ENCODE results near the gene SLC35F4. TPM values are rescaled to one million over a fixed set of nuclear protein-coding genes. Genes with fewer than 3 reads are reported as not detected.
"Not testable (repeated sequence)": the region's sequence is repeated elsewhere in the genome, so short reads cannot be mapped to it uniquely, and the experiment has no call there.

The SLC35F4 gene
- polyA plus RNA-seq, 3 donors, result 0.03 TPM; not detected in 2

GRCh38 chr14:57818511-57818910 lies 47.4 kb downstream of the SLC35F4 start:
- H3K27ac ChIP-seq (ENCODE audit: low read depth, low read length), result no peak overlapping the region
- WGBS, 3 donors, result 45 to 70% (median 65%) methylated on average over 1 of the region's 1 CpG

- no peak overlapping the region for H3K27ac ChIP-seq (ENCODE audit: low read depth, low read length)
- 87 to 89% (median 89%) methylated on average over 2 of the region's 2 CpGs for WGBS, 3 donors
These were observed 49.2 kb downstream of the SLC35F4 start for GRCh38 chr14:57816568-57817284.

- H3K27ac ChIP-seq (ENCODE audit: low read depth, low read length), result no peak overlapping the region
- 60 to 78% (median 72%) methylated on average over 4 of the region's 4 CpGs for WGBS, 3 donors
These were observed 51.2 kb downstream of the SLC35F4 start for GRCh38 chr14:57814726-57815125.

- WGBS, 3 donors, result 61 to 84% (median 62%) methylated on average over 2 of the region's 2 CpGs
These were observed 53.2 kb downstream of the SLC35F4 start for GRCh38 chr14:57812741-57813140.

GRCh38 chr14:57811998-57812546 lies 53.8 kb downstream of the SLC35F4 start:
- no peak overlapping the region for H3K27ac ChIP-seq (ENCODE audit: low read depth, low read length)
- WGBS, 3 donors, result 52 to 59% (median 58%) methylated on average over 2 of the region's 2 CpGs

More at GRCh38 chr14:57812741-57813140, 53.2 kb downstream of the SLC35F4 start:
- H3K27ac ChIP-seq (ENCODE audit: low read depth, low read length), result no peak overlapping the region

GRCh38 chr14:57809808-57810207 lies 56.1 kb downstream of the SLC35F4 start:
- WGBS, 3 donors, result 32 to 76% (median 56%) methylated on average over 1 of the region's 1 CpG
- no peak overlapping the region for H3K27ac ChIP-seq (ENCODE audit: low read depth, low read length)

- 63 to 93% (median 68%) methylated on average over 2 of the region's 2 CpGs for WGBS, 3 donors
These were observed 68.7 kb downstream of the SLC35F4 start for GRCh38 chr14:57797160-57797559.

GRCh38 chr14:57796556-57796955 lies 69.3 kb downstream of the SLC35F4 start:
- no peak overlapping the region for H3K27ac ChIP-seq (ENCODE audit: low read depth, low read length)

More at GRCh38 chr14:57797160-57797559, 68.7 kb downstream of the SLC35F4 start:
- no peak overlapping the region for H3K27ac ChIP-seq (ENCODE audit: low read depth, low read length)

GRCh38 chr14:57785058-57785457 lies 80.8 kb downstream of the SLC35F4 start:
- WGBS, 3 donors, result 28 to 50% (median 49%) methylated on average over 3 of the region's 3 CpGs

GRCh38 chr14:57771801-57772200 lies 94.1 kb downstream of the SLC35F4 start:
- no peak overlapping the region for H3K27ac ChIP-seq (ENCODE audit: low read depth, low read length)
- 84 to 90% (median 86%) methylated on average over 4 of the region's 4 CpGs for WGBS, 3 donors

More at GRCh38 chr14:57785058-57785457, 80.8 kb downstream of the SLC35F4 start:
- H3K27ac ChIP-seq (ENCODE audit: low read depth, low read length), result no peak overlapping the region

- H3K27ac ChIP-seq (ENCODE audit: low read depth, low read length), result no peak overlapping the region
- WGBS, 3 donors, result 70 to 79% (median 77%) methylated on average over 5 of the region's 5 CpGs
These were observed 95.9 kb downstream of the SLC35F4 start for GRCh38 chr14:57769863-57770523.

- 39 to 70% (median 50%) methylated on average over 2 of the region's 2 CpGs for WGBS, 3 donors
These were observed 104.1 kb downstream of the SLC35F4 start for GRCh38 chr14:57761800-57762199.

GRCh38 chr14:57760896-57761295 lies 105.0 kb downstream of the SLC35F4 start:
- no peak overlapping the region for H3K27ac ChIP-seq (ENCODE audit: low read depth, low read length)
- WGBS, 3 donors, result 46 to 81% (median 80%) methylated on average over 2 of the region's 2 CpGs

More at GRCh38 chr14:57761800-57762199, 104.1 kb downstream of the SLC35F4 start:
- H3K27ac ChIP-seq (ENCODE audit: low read depth, low read length), result no peak overlapping the region

GRCh38 chr14:57755018-57755521 lies 110.8 kb downstream of the SLC35F4 start:
- no peak overlapping the region for H3K27ac ChIP-seq (ENCODE audit: low read depth, low read length)
- WGBS, 3 donors, result 71 to 84% (median 80%) methylated on average over 6 of the region's 6 CpGs

GRCh38 chr14:57754527-57754926 lies 111.4 kb downstream of the SLC35F4 start:
- WGBS, 3 donors, result 57 to 76% (median 75%) methylated on average over 5 of the region's 5 CpGs
- no peak overlapping the region for H3K27ac ChIP-seq (ENCODE audit: low read depth, low read length)

- WGBS, 3 donors, result 95 to 99% (median 96%) methylated on average over 4 of the region's 4 CpGs
- no peak overlapping the region for H3K27ac ChIP-seq (ENCODE audit: low read depth, low read length)
These were observed 112.1 kb downstream of the SLC35F4 start for GRCh38 chr14:57753821-57754220.

GRCh38 chr14:57752142-57752695 lies 113.7 kb downstream of the SLC35F4 start:
- not testable (repeated sequence) for H3K27ac ChIP-seq (ENCODE audit: low read depth, low read length)
- WGBS, 3 donors, result 83 to 91% (median 87%) methylated on average over 11 of the region's 11 CpGs

- H3K27ac ChIP-seq (ENCODE audit: low read depth, low read length), result no peak overlapping the region
- WGBS, 3 donors, result 34 to 92% (median 82%) methylated on average over 3 of the region's 3 CpGs
These were observed 114.5 kb downstream of the SLC35F4 start for GRCh38 chr14:57751400-57751799.

- H3K27ac ChIP-seq (ENCODE audit: low read depth, low read length), result no peak overlapping the region
- 60 to 78% (median 75%) methylated on average over 3 of the region's 3 CpGs for WGBS, 3 donors
These were observed 116.6 kb downstream of the SLC35F4 start for GRCh38 chr14:57749267-57749666.

All from adipose tissue (tissue), 3 donors.